Measurements from ENCODE around the gene CELF4. TPM values are rescaled to one million over a fixed set of nuclear protein-coding genes. Genes with fewer than 3 reads are reported as not detected.

The CELF4 gene
- total and polyA plus RNA-seq, 7 donors: 0.60 to 5.0 (median 1.8) TPM; not detected in 1

DNA sequence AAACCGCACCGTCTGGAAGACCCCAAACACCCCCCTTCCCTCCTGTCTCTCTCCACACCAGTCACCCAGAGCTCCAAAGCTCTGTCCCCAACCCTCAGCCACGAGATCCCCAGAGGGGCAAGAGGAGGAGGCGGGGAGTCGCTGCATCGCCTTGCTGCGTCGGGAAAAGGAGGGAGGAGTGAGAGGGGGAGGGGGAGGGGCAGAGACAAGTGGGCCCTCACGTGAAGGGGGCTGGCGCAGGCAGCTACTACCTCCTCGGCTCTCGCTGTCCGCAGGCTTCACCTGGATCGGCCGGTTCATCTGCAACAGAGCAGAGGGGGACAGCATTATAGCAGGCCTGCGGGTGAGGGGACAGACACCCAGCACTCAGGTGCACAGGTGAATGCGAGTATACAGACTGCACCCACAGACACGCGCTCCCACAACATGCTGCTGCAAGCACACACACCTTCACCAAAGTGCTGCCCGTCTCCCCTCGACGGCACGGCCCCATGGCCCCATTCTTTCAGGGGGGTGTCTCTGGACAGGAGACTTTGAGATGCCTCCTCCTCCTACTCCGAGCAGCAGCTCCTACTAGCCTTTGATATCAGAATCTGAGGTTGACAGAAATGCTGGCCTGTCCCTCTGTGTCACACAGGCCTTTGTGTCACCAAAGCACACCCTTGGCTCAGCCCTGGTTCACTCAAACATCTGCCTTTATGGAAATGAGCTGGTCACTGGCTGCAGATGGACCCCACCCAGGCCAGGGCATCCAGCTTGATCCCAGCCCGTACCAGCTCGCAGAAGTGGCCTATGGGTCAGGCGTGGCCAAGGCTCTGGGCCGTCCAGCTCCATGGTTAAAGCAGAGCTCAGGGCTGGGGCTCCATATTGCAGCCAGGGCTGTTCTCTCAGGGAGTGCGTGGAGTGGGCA is 243.8 kb downstream of the CELF4 start:
- Histone ChIP-seq H3K4me3 (no peak overlapping the region), H3K36me3 (no peaks in the 10 kb centered on the region), H3K4me1 (no peaks in the 10 kb centered on the region), H3K27me3 (peaks cover 0 to 13% (median 0%) of the 10 kb centered on the region in 3 donors), H3K27ac (no peak overlapping the region), H3K9me3 (no peaks in the 10 kb centered on the region)
- no peak for DNase-seq
- WGBS, 2 donors: 67 to 69% methylated on average over 29 of the region's 29 CpGs
- TF ChIP-seq EP300 (IDR thresholded peaks at IDR 0.05): no peak
- TF ChIP-seq POLR2AphosphoS5 (IDR thresholded peaks at IDR 0.05): no peak
- TF ChIP-seq, protein P1, sequence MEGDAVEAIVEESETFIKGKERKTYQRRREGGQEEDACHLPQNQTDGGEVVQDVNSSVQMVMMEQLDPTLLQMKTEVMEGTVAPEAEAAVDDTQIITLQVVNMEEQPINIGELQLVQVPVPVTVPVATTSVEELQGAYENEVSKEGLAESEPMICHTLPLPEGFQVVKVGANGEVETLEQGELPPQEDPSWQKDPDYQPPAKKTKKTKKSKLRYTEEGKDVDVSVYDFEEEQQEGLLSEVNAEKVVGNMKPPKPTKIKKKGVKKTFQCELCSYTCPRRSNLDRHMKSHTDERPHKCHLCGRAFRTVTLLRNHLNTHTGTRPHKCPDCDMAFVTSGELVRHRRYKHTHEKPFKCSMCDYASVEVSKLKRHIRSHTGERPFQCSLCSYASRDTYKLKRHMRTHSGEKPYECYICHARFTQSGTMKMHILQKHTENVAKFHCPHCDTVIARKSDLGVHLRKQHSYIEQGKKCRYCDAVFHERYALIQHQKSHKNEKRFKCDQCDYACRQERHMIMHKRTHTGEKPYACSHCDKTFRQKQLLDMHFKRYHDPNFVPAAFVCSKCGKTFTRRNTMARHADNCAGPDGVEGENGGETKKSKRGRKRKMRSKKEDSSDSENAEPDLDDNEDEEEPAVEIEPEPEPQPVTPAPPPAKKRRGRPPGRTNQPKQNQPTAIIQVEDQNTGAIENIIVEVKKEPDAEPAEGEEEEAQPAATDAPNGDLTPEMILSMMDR (IDR thresholded peaks at IDR 0.05): no peak
- TF ChIP-seq POLR2A (IDR thresholded peaks at IDR 0.05): no peak
- intact Hi-C loops (cut with DNase I): no loop called here

GRCh38 chr18:37320317-37320716 is 245.3 kb downstream of the CELF4 start:
- WGBS, 2 donors: 28 to 76% methylated on average over 10 of the region's 10 CpGs
- Histone ChIP-seq H3K4me1 (no peaks in the 10 kb centered on the region), H3K9me3 (no peaks in the 10 kb centered on the region), H3K27me3 (peaks cover 0 to 13% (median 0%) of the 10 kb centered on the region in 3 donors), H3K4me3 (no peak overlapping the region), H3K27ac (no peak overlapping the region), H3K36me3 (no peaks in the 10 kb centered on the region)
- TF ChIP-seq EP300 (IDR thresholded peaks at IDR 0.05) (no peak), POLR2A (IDR thresholded peaks at IDR 0.05) (no peak), POLR2AphosphoS5 (IDR thresholded peaks at IDR 0.05) (no peak)
- TF ChIP-seq, protein P1 (IDR thresholded peaks at IDR 0.05): no peak
- intact Hi-C loops (cut with DNase I): no loop called here
- no peak for DNase-seq

DNA sequence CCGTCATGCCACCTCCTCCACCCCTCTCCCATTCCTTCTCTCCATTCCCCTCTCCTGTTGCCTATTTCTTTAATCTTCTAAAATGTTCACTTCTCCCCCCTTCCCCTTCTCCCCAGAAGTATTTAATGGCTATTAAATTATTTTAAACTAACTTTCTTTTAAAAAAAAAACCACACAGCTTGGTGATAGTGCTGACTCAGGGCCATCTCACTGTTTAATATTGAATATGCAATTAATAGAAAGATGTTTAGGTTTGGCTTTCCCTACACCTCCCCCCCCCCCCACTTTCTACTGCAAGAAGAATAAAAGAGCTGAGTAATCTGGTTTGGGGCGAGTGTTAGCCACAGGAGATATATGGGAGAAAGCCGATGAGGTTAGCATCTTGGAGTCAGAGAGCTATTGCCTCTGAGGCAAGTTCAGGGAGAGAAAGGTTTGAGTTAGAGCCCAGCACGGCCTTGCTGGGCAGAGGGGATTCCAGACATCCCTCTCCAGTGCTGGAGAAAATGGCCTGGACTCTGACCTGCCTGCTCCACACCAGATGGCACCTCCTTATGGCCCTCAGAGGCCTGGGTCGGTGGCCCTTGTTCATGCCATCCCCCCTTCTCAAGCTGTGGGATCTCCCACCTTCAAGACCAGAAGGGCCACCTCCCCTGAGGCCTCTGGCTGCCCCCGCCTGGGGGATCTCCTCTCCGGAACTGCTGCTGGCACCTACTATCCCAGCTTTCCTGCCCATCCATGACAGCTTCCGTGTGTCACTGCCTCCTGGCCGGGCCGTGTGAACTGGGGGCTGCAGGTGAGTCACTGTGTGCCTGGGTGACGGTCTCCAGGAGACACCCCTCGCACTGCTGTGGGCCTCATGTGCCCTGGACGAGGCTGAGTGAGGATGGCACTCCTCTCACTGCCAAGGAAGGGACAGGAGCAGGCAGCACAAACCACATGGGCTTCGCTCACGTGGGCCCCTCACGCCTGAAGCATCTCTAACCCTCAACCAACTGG is 246.9 kb downstream of the CELF4 start:
- no peaks in the 10 kb centered on the region for H3K4me1 ChIP-seq
- peaks cover 0 to 13% (median 0%) of the 10 kb centered on the region in 3 donors for H3K27me3 ChIP-seq
- TF ChIP-seq POLR2A (IDR thresholded peaks at IDR 0.05): no peak
- TF ChIP-seq, protein P1 (IDR thresholded peaks at IDR 0.05): no peak
- TF ChIP-seq POLR2AphosphoS5 (IDR thresholded peaks at IDR 0.05): no peak
- no peak for TF ChIP-seq EP300 (IDR thresholded peaks at IDR 0.05)
- H3K9me3 ChIP-seq: no peaks in the 10 kb centered on the region
- H3K27ac ChIP-seq: no peak overlapping the region
- H3K4me3 ChIP-seq: no peak overlapping the region
- intact Hi-C loops (cut with DNase I): no loop called here
- DNase-seq: no peak
- no peaks in the 10 kb centered on the region for H3K36me3 ChIP-seq
- WGBS, 2 donors: 88 to 90% methylated on average over 16 of the region's 16 CpGs

DNA sequence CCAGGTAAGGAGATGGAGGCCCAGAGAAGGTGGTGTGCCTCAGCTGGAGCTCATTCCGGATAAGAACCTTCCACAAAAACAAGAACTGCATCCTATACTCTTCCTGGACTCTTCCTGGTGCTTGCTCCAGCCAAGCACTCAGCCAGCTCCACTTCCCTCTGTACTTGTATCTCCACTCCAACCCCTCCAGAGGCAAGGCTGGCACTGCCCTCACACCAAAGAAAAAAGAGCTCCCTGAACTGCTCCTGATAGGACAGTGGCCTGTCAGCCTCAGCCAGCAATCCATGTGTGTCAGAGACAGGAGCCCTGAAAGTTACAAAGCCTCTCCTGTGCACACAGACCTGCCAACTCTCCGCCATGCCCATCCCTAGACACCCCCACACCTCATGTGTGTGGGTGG is 248.1 kb downstream of the CELF4 start:
- intact Hi-C loops (cut with DNase I): no loop called here
- Histone ChIP-seq H3K27ac (no peak overlapping the region), H3K9me3 (no peaks in the 10 kb centered on the region), H3K4me3 (no peak overlapping the region), H3K4me1 (no peaks in the 10 kb centered on the region), H3K27me3 (peaks cover 0 to 10% (median 0%) of the 10 kb centered on the region in 3 donors), H3K36me3 (no peaks in the 10 kb centered on the region)
- 86 to 92% methylated on average over 2 of the region's 2 CpGs for WGBS, 2 donors
- no peak for DNase-seq
- TF ChIP-seq, protein P1 (IDR thresholded peaks at IDR 0.05): no peak
- TF ChIP-seq POLR2A (IDR thresholded peaks at IDR 0.05) (no peak), POLR2AphosphoS5 (IDR thresholded peaks at IDR 0.05) (no peak), EP300 (IDR thresholded peaks at IDR 0.05) (no peak)
